ENCODE results near the gene STRIP1. TPM values are rescaled to one million over a fixed set of nuclear protein-coding genes. Genes with fewer than 3 reads are reported as not detected.

Gene STRIP1
- total RNA-seq, 2 donors from 2014 or later = 64.9 to 66.1 TPM

GRCh38 chr1:109994654-109995053, 39.8 kb upstream of the STRIP1 start:
- no peaks in the 10 kb centered on the region for H3K27me3 ChIP-seq (ENCODE audit: control insufficient read depth, insufficient read depth, low read length, poor library complexity, severe bottlenecking)
- H3K4me3 ChIP-seq (ENCODE audit: low read length) = no peak overlapping the region
- no peak overlapping the region for H3K27ac ChIP-seq (ENCODE audit: low read depth, low read length)
- no peaks in the 10 kb centered on the region for H3K27me3 Mint-ChIP-seq (ENCODE audit: insufficient read depth)
- no peak overlapping the region for H3K9ac ChIP-seq (ENCODE audit: extremely low read depth, low read length, poor library complexity, severe bottlenecking)
- peaks cover 10% of the 10 kb centered on the region for H3K36me3 Mint-ChIP-seq (ENCODE audit: low read depth)
- TF ChIP-seq CTCF (conservative IDR thresholded peaks at IDR 0.05) = no peak
- no peak overlapping the region for H3K27ac Mint-ChIP-seq
- H3K4me3 Mint-ChIP-seq = no peak overlapping the region
- peaks cover 24% of the 10 kb centered on the region for H3K36me3 ChIP-seq (ENCODE audit: control insufficient read depth, insufficient read depth, low read length)
- 100% methylated on average over 1 of the region's 1 CpG for WGBS, 2 experiments (ENCODE audit: insufficient coverage in 1 of 2, insufficient read length in 1 of 2)
- peaks cover 29% of the 10 kb centered on the region for H3K4me1 Mint-ChIP-seq
- no peaks in the 10 kb centered on the region for H3K9me3 Mint-ChIP-seq
- H3K9me3 ChIP-seq (ENCODE audit: control insufficient read depth, low read length) = no peaks in the 10 kb centered on the region
- DNase-seq = no peak
- H3K4me1 ChIP-seq (ENCODE audit: control insufficient read depth, insufficient read depth, low read length) = peaks cover 20% of the 10 kb centered on the region

- H3K27ac Mint-ChIP-seq = no peak overlapping the region
Measured at GRCh38 chr1:109995536-109995935, 38.9 kb upstream of the STRIP1 start.

GRCh38 chr1:109996476-109996875, 37.9 kb upstream of the STRIP1 start:
- DNase-seq = no peak
- Histone ChIP-seq H3K27me3 (ENCODE audit: control insufficient read depth, insufficient read depth, low read length, poor library complexity, severe bottlenecking) (no peaks in the 10 kb centered on the region), H3K9ac (ENCODE audit: extremely low read depth, low read length, poor library complexity, severe bottlenecking) (no peak overlapping the region), H3K4me1 (ENCODE audit: control insufficient read depth, insufficient read depth, low read length) (peaks cover 5% of the 10 kb centered on the region), H3K9me3 (ENCODE audit: control insufficient read depth, low read length) (no peaks in the 10 kb centered on the region), H3K4me3 (ENCODE audit: low read length) (no peak overlapping the region), H3K36me3 (ENCODE audit: control insufficient read depth, insufficient read depth, low read length) (peaks cover 15% of the 10 kb centered on the region), H3K27ac (ENCODE audit: low read depth, low read length) (no peak overlapping the region)
- Mint-ChIP-seq H3K4me3 (no peak overlapping the region), H3K4me1 (peaks cover 19% of the 10 kb centered on the region), H3K27ac (no peak overlapping the region), H3K27me3 (ENCODE audit: insufficient read depth) (no peaks in the 10 kb centered on the region), H3K9me3 (no peaks in the 10 kb centered on the region), H3K36me3 (ENCODE audit: low read depth) (peaks cover 7% of the 10 kb centered on the region)
- WGBS, 2 experiments (ENCODE audit: insufficient coverage in 1 of 2, insufficient read length in 1 of 2) = 93 to 95% methylated on average over 3 to 5 of the region's 5 CpGs
- no peak for TF ChIP-seq CTCF (conservative IDR thresholded peaks at IDR 0.05)

More at GRCh38 chr1:109995536-109995935, 38.9 kb upstream of the STRIP1 start:
- Histone ChIP-seq H3K4me3 (ENCODE audit: low read length) (no peak overlapping the region), H3K27me3 (ENCODE audit: control insufficient read depth, insufficient read depth, low read length, poor library complexity, severe bottlenecking) (no peaks in the 10 kb centered on the region), H3K36me3 (ENCODE audit: control insufficient read depth, insufficient read depth, low read length) (peaks cover 18% of the 10 kb centered on the region), H3K4me1 (ENCODE audit: control insufficient read depth, insufficient read depth, low read length) (peaks cover 14% of the 10 kb centered on the region), H3K27ac (ENCODE audit: low read depth, low read length) (no peak overlapping the region), H3K9ac (ENCODE audit: extremely low read depth, low read length, poor library complexity, severe bottlenecking) (no peak overlapping the region), H3K9me3 (ENCODE audit: control insufficient read depth, low read length) (no peaks in the 10 kb centered on the region)
- H3K9me3 Mint-ChIP-seq = no peaks in the 10 kb centered on the region
- peaks cover 28% of the 10 kb centered on the region for H3K4me1 Mint-ChIP-seq
- peaks cover 10% of the 10 kb centered on the region for H3K36me3 Mint-ChIP-seq (ENCODE audit: low read depth)
- 92 to 97% methylated on average over 2 of the region's 2 CpGs for WGBS, 2 experiments (ENCODE audit: insufficient coverage in 1 of 2, insufficient read length in 1 of 2)
- no peaks in the 10 kb centered on the region for H3K27me3 Mint-ChIP-seq (ENCODE audit: insufficient read depth)
- no peak overlapping the region for H3K4me3 Mint-ChIP-seq
- no peak for TF ChIP-seq CTCF (conservative IDR thresholded peaks at IDR 0.05)
- no peak for DNase-seq

Measured in endodermal cell (in vitro differentiated cells).